GM19455 (cell line): ENCODE data around the gene PSMB11.
A peak's percentile ranks its signal among the peaks of the same experiment; 100 is the strongest.
"Not testable (repeated sequence)": the region's sequence is repeated elsewhere in the genome, so short reads cannot be mapped to it uniquely, and the experiment has no call there.

Source experiments
- ATAC-seq: cut with Tn5 transposase; IDR thresholded peaks from one replicate; pipeline ENCODE4 v1.9.1; 2021; ENCODE audit not compliant: unreplicated experiment

PSMB11 gene

GRCh38 chr14:23013054-23013748 is 28.8 kb upstream of the PSMB11 start:
- ATAC-seq: no peak

- not testable (repeated sequence) for ATAC-seq
These were observed 28.3 kb upstream of the PSMB11 start for GRCh38 chr14:23013749-23014054.

DNA sequence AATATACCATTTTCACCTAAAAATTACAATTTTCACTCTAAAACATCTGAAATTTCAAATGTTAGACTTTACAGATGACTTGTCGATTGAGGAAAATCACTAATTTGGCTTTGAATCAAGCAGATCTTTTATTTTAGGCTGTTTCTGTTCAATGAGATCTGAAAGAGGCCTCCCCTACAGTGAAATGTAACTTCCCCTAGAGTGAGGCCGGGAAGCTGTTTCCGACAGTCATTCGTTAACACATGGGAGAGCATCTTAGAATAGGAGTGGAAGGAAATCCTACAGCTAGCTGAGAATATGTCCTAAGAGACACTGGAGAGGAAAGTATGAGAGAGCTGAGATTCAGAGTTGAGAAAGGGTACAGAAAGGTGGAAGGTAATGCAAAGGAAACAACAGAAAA is 26.4 kb upstream of the PSMB11 start:
- no peak for ATAC-seq

DNA sequence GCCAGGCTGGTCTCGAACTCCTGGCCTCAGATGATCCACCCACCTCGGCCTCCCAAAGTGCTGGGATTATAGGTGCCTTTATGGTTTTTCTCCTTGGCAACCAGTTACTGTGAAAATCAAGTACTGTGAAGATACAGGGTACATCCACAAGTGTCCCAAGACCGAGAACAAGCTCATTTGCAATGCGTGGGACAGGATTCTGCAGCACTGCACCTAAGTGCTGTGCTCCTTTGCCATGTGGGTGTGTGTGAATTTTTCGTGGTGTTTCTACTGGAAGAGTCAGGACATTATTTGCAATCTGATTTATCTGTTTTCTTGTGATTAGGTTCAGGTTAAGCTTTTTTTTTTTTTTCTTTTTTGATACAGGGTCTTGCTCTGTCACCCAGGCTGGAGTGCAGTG is 24.9 kb upstream of the PSMB11 start:
- ATAC-seq: no peak

DNA sequence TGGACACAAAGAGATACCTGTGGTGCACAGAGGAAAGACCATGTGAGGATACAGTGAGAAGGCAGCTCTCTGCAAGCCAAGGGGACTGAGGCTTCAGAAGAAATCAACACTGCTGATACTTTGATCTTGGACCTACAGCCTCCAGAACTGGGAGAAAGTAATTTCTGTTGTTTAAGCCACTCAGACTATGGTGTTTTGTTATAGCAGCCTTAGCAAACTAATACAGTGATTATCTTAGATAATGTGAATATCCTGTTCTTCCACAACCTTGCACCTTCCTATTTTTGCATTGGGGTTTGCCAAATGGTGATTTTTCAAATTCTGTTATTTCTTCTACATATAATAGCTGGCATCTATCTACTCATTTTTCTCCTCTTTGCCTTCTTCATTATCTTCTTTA is 23.9 kb upstream of the PSMB11 start:
- ATAC-seq: no peak

GRCh38 chr14:23020143-23021128 is 21.6 kb upstream of the PSMB11 start:
- no peak for ATAC-seq

DNA sequence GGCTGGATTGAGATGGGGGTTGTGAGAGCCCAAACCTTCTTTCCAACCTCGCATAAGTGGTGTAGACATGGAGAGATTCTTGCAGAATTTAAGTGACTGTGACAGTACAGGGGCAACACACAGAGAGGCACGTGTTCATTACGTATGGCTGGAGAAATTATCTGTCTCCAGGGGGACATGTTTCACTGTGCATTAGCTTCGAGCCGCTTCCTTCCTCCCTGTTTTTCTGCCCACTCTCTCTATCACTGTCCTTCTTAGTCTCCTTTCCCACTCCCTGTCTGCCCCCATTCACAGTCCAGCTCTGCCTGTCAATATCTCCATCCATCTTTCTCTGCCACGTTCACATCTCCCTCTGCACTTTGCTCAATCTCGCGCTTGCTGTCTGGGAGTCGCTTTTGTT is 20.6 kb upstream of the PSMB11 start:
- no peak for ATAC-seq

GRCh38 chr14:23021889-23022442 is 20.0 kb upstream of the PSMB11 start:
- ATAC-seq: no peak

DNA sequence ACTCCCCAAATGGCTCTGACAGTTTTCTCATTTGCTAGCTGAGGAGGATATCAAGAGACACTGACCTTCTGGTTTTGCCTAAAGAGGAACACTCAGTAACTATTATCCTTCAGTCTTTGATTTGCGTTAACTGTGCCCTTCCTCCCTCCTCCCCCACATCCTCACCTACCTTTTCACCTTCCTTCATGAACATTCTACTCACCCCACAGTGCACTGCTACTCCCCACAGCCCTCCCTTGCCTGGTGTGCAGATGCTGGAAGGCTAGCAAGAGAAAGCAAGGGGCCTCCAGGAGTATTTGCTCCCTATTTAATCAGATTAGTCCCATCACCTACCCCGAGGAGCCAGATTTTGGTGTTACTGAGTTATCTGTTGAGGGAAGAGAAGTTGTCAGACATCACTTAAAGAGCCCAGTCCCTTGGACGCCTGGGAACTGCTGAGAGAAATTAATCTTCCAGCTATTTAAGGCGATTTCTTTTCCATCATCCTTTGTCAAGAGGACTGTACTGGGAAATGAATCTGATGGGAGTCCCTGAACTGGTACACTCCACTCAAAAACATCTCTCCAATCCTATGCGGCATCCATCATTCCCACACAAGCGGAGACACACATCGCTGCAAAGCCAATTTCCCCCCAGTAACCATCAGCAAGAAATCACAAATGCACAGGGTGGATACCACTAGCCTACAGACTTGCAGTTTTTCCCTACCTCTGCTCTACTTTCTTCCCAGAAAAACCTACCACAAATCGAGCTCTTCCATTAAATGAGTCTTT is 18.8 kb upstream of the PSMB11 start:
- ATAC-seq: no peak

- no peak for ATAC-seq
These were observed 18.2 kb upstream of the PSMB11 start for GRCh38 chr14:23023795-23024152.

- no peak for ATAC-seq
These were observed 17.4 kb upstream of the PSMB11 start for GRCh38 chr14:23024612-23025075.

GRCh38 chr14:23025151-23025814 is 16.7 kb upstream of the PSMB11 start:
- ATAC-seq: no peak

- no peak for ATAC-seq
These were observed 13.2 kb upstream of the PSMB11 start for GRCh38 chr14:23028799-23029198.

DNA sequence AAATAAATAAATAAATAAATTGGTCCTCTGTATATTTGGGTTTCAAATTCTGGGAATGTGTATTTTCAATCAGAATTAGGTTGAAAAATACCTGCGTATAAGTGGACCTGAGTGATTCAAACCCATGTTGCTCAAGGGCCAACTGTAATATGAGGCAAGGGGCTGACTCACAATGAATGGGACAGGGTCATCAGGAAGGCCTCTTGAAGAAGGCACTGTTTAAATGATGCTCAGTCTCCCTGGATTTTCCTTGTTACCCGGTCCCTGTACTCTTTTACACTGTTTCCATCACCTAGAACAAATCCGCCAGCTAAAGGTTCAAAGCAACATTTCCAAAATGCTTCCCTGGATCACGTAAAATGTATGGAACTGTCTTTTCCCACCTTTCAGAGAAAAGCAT is 11.1 kb upstream of the PSMB11 start:
- no peak for ATAC-seq

GRCh38 chr14:23033251-23033727 is 8.7 kb upstream of the PSMB11 start:
- no peak for ATAC-seq

DNA sequence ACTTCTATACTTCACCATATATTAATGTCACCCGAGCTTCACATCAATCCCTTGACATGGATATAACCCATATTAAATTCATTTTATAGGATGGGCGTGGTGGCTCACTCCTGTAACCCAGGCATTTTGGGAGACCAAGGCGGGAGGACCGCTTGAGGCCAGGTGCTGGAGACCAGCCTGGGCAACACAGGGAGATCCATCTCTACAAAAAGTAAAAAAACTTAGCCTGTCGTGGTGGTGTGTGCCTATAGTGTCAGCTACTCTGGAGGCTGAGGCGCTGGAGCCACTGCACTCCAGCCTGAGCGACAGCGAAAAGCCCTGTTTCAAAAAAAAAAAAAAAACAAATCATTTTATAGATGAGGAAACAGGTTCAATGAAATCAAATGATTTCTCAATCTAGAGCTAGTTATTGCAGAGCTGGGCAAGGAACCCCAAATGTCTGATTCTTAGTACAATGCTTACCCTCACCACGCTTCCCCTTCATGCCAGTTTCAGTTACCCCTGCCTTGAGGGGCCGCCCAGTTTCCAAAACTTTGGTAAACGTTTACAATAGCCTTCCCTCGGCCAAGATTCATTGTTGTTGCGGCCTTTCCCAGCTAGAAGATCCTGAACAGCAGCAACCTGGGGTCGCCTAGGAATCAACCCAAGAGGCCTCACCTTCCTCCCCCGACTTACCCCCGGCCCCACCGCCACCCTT is 8.1 kb upstream of the PSMB11 start:
- ATAC-seq: no peak

- peak; percentile 91 for ATAC-seq
These were observed 7.3 kb upstream of the PSMB11 start, which contains the start of gene PSMB5 for GRCh38 chr14:23034498-23035302. Gene PSMB5 (minus strand): TSS chr14:23034900. CDS start chr14:23034881, 19 bp downstream.

DNA sequence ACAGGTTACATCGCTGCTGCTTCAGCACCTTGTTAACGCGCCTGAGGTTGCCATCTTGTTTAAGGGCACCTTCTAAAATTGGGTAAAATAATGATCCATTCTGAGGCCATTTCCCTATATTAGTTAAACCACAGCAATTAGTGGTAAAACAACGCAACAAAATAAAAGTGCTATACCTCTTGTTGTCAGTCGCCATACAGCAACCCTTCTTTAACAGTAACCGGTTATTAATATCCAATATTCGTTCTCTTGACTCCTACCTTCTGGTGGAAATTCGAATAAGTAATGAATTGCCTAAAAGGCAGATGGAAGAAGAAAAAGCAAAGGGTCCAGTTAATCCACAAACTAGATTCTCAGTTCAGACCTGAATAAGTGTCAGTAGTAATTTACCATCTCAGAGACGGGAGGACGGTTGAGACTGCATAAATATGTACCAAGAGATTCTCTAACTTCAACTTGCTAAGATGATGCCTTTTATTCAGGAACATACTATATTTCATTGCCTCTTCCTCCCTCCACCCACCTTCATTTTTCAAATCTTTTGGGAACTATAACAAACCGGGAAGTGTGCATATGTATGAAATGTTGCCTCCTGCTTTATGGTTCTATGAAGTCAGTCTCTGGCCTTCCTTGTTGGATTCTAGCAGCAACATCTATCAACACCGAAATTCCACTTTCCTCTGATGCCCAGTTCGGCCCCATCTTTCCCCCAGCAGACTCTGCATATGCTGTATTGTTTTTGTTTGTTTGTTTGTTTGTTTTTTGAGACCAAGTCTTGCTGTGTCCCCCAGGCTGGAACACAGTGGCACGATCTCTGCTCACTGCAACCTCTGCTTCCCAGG is 6.5 kb upstream of the PSMB11 start:
- no peak for ATAC-seq
